ENCODE measurements around the gene SURF4. TPM values are rescaled to one million over a fixed set of nuclear protein-coding genes. Genes with fewer than 3 reads are reported as not detected.

The SURF4 gene
- total RNA-seq, 1 donor from 2014 or later: 57.0 TPM

DNA sequence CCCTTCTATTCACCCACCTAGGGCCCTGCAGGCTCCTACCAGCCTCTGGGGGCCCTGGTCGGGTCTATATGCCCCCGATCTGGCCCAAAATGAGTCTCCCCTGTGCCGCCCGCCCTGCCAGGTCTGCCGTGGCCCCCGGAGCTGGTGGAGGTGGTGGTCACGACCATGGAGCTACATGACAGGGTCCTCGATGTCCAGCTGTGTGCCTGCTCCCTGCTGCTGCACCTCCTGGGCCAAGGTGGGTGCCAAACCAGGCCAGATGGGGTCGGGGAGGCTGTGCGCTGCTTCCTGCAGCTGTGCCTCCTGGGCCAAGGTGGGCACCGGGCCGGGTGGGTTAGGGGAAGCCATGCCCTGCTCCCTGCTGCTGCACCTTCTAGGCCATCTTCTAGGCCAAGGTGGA is 24.4 kb upstream of the SURF4 start:
- POLR2A ChIA-PET: interaction anchor here (0.7 kb wide), 1 partner anchor 577 kb away, joined by 6 read pairs; no protein-coding TSS in a partner anchor
- CTCF ChIA-PET: no interaction called here

DNA sequence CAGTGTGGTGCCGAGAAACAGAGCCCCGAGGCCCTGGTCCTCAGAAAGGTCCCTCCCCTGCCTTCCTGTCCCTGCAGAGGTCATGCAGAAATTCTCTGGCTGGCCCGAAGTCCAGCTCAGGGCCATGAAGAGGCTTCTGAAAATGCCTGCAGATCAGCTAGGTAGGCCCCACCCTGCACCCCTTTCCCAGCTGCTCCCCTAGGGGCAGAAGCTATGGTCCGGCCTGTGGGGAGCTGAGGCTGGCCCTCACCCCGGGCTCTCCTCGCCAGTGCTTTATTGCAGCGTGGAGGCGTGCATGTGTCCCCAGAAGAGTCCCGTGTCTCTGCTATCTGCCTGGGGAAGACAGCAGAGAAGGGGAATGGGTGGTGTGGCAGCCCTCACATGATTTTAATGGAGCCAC is 22.0 kb upstream of the SURF4 start:
- H3K27ac Mint-ChIP-seq: no peak overlapping the region
- no peak for ATAC-seq (ENCODE audit: low read depth)
- ChIA-PET CTCF (interaction anchor here (0.7 kb wide), 1 partner anchor 211 kb away, joined by 3 read pairs; no protein-coding TSS in a partner anchor), POLR2A (no interaction called here)
- H3K9me3 Mint-ChIP-seq: no peaks in the 10 kb centered on the region
- no peak overlapping the region for H3K4me3 Mint-ChIP-seq
- H3K4me1 Mint-ChIP-seq: no peaks in the 10 kb centered on the region
- intact Hi-C loops (cut with micrococcal nuclease): no loop called here
- DNase-seq: no peak
- no peaks in the 10 kb centered on the region for H3K27me3 Mint-ChIP-seq
- TF ChIP-seq, protein P1, sequence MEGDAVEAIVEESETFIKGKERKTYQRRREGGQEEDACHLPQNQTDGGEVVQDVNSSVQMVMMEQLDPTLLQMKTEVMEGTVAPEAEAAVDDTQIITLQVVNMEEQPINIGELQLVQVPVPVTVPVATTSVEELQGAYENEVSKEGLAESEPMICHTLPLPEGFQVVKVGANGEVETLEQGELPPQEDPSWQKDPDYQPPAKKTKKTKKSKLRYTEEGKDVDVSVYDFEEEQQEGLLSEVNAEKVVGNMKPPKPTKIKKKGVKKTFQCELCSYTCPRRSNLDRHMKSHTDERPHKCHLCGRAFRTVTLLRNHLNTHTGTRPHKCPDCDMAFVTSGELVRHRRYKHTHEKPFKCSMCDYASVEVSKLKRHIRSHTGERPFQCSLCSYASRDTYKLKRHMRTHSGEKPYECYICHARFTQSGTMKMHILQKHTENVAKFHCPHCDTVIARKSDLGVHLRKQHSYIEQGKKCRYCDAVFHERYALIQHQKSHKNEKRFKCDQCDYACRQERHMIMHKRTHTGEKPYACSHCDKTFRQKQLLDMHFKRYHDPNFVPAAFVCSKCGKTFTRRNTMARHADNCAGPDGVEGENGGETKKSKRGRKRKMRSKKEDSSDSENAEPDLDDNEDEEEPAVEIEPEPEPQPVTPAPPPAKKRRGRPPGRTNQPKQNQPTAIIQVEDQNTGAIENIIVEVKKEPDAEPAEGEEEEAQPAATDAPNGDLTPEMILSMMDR (IDR thresholded peaks at IDR 0.05): no peak
- H3K36me3 Mint-ChIP-seq (ENCODE audit: low read depth): peaks cover 4% of the 10 kb centered on the region

More for the DNA sequence above, 24.4 kb upstream of the SURF4 start:
- DNase-seq (no peak), ATAC-seq (ENCODE audit: low read depth) (no peak)
- H3K4me1 Mint-ChIP-seq: no peaks in the 10 kb centered on the region
- TF ChIP-seq, protein P1 (IDR thresholded peaks at IDR 0.05): no peak
- peaks cover 12% of the 10 kb centered on the region for H3K36me3 Mint-ChIP-seq (ENCODE audit: low read depth)
- H3K27me3 Mint-ChIP-seq: no peaks in the 10 kb centered on the region
- H3K4me3 Mint-ChIP-seq: no peak overlapping the region
- H3K27ac Mint-ChIP-seq: no peak overlapping the region
- intact Hi-C loops (cut with micrococcal nuclease): no loop called here
- H3K9me3 Mint-ChIP-seq: no peaks in the 10 kb centered on the region

DNA sequence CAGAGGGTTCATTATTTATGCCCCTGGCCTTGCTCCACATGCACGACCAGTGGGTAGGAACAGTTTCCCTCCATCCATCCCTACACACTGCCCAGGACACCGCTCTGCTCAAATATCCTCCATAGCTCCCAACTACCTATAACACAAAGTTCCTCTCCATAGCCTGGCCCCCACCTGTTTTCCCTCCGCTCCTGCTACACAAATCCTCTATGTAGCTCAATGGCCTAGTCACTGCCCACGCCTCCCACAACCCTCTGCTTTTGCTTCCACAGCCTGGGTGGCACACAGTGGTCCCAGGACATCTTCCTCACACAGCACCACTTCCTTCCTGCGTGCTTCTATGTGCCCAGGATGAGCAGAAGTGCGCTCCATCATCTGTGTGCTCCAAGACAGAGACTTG is 21.5 kb upstream of the SURF4 start:
- CTCF ChIA-PET: interaction anchor here (1.0 kb wide), 1 partner anchor 211 kb away, joined by 4 read pairs; no protein-coding TSS in a partner anchor
- H3K4me3 Mint-ChIP-seq: no peak overlapping the region
- POLR2A ChIA-PET: no interaction called here
- intact Hi-C loops (cut with micrococcal nuclease): no loop called here
- DNase-seq (no peak), ATAC-seq (ENCODE audit: low read depth) (no peak)
- H3K9me3 Mint-ChIP-seq: no peaks in the 10 kb centered on the region
- TF ChIP-seq, protein P1 (IDR thresholded peaks at IDR 0.05): no peak
- no peaks in the 10 kb centered on the region for H3K27me3 Mint-ChIP-seq
- peaks cover 4% of the 10 kb centered on the region for H3K36me3 Mint-ChIP-seq (ENCODE audit: low read depth)
- H3K27ac Mint-ChIP-seq: no peak overlapping the region
- H3K4me1 Mint-ChIP-seq: no peaks in the 10 kb centered on the region

DNA sequence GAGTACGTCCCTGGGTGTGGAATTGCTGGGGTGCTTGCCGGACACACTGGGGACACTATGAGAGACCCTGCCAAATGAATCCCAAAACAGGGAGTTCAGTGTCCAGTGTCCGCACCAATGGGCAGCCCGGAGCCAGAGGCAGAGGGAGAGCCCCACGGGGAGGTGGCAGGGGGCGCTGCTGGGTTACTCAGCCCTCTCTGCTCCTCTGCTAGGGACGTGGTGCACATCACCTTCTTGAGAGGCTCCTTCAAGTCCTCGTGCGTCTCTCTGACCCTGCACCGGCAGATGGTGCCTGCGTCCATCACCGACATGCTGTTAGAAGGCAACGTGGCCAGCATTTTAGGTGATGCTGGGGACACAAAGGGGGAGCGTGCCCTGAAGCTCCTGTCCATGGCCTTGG is 21.1 kb upstream of the SURF4 start:
- CTCF ChIA-PET: interaction anchor here (1.0 kb wide), 1 partner anchor 211 kb away, joined by 4 read pairs; no protein-coding TSS in a partner anchor

DNA sequence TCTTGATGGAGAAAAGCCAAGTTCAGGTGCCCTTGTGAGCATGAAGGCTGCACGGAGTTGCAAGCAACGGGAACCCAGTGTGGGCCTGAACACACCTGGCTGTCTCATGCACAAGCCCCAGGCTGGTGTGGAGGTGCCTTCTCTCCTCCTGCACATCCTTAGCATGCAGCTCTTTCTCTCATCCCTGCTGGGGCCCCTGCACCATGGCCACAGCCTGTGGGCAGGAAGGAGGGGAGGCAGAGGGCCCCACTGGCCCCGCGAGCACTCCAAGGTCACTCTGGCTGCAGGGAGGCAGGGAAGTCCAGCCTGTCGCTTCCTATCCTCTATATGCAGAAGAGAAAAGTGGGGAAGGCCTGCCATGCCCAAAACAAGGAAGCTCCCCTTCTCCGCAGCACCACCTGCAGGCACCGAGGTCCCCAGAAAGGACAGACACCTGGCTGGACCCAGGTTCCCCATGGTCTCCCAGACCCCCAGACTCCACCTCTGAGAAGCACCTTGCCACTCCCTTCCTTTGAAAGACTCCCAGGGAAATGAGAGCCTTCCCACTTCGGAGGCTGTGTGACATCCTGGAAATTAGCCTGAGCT is 18.9 kb upstream of the SURF4 start:
- no peak for ATAC-seq (ENCODE audit: low read depth)
- Mint-ChIP-seq H3K36me3 (ENCODE audit: low read depth) (no peaks in the 10 kb centered on the region), H3K4me3 (no peak overlapping the region), H3K4me1 (no peaks in the 10 kb centered on the region), H3K27ac (no peak overlapping the region), H3K9me3 (no peaks in the 10 kb centered on the region), H3K27me3 (peaks cover 8% of the 10 kb centered on the region)
- ChIA-PET CTCF (interaction anchor here (1.0 kb wide), 1 partner anchor 88 kb away, joined by 3 read pairs; no protein-coding TSS in a partner anchor), POLR2A (interaction anchor here (1.0 kb wide), 1 partner anchor 24 kb away, joined by 3 read pairs; no protein-coding TSS in a partner anchor)
- TF ChIP-seq, protein P1 (IDR thresholded peaks at IDR 0.05): no peak
- DNase-seq: no peak
- intact Hi-C loops (cut with micrococcal nuclease): no loop called here

More for the DNA sequence above, 21.1 kb upstream of the SURF4 start:
- H3K27me3 Mint-ChIP-seq: no peaks in the 10 kb centered on the region
- no peak overlapping the region for H3K27ac Mint-ChIP-seq
- ATAC-seq (ENCODE audit: low read depth) (no peak), DNase-seq (no peak)
- no peak overlapping the region for H3K4me3 Mint-ChIP-seq
- intact Hi-C loops (cut with micrococcal nuclease): no loop called here
- peaks cover 4% of the 10 kb centered on the region for H3K36me3 Mint-ChIP-seq (ENCODE audit: low read depth)
- TF ChIP-seq, protein P1 (IDR thresholded peaks at IDR 0.05): no peak
- H3K4me1 Mint-ChIP-seq: no peaks in the 10 kb centered on the region
- no peaks in the 10 kb centered on the region for H3K9me3 Mint-ChIP-seq
- POLR2A ChIA-PET: no interaction called here

Data from activated B cell treated with CpG ODN at 0.5 μM for 24 hours (primary cell).